Measurements from ENCODE around the gene ILDR2. TPM values are rescaled to one million over a fixed set of nuclear protein-coding genes. Genes with fewer than 3 reads are reported as not detected.
A peak's percentile ranks its signal among the peaks of the same experiment; 100 is the strongest.

The ILDR2 gene
- total and polyA plus RNA-seq, 9 of the 15 experiments (the other 6 are each of a cell fraction or from before 2014, with no cell fraction given), result 0.03 to 0.31 (median 0.18) TPM; not detected in 2

DNA sequence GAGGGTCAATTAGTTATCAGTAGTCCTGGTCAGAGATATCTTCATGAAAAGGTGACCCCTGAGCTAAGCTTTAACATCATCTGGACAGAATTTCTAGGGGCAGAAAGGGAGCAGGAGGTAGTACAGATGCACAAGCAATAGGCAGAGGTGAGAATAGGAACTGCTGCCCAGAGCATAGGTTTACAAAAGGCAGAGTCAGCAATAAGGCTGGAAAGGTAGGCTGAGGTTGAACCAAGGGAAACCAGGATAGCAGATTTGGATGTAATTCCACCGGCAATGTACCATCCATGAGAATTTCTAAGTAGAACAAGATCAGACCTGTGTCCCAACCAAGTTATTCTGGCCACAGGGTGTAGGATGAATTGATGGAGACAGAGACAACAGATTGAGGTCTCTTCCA, 6.2 kb upstream of the ILDR2 start (continued):
- TF ChIP-seq, protein P1, sequence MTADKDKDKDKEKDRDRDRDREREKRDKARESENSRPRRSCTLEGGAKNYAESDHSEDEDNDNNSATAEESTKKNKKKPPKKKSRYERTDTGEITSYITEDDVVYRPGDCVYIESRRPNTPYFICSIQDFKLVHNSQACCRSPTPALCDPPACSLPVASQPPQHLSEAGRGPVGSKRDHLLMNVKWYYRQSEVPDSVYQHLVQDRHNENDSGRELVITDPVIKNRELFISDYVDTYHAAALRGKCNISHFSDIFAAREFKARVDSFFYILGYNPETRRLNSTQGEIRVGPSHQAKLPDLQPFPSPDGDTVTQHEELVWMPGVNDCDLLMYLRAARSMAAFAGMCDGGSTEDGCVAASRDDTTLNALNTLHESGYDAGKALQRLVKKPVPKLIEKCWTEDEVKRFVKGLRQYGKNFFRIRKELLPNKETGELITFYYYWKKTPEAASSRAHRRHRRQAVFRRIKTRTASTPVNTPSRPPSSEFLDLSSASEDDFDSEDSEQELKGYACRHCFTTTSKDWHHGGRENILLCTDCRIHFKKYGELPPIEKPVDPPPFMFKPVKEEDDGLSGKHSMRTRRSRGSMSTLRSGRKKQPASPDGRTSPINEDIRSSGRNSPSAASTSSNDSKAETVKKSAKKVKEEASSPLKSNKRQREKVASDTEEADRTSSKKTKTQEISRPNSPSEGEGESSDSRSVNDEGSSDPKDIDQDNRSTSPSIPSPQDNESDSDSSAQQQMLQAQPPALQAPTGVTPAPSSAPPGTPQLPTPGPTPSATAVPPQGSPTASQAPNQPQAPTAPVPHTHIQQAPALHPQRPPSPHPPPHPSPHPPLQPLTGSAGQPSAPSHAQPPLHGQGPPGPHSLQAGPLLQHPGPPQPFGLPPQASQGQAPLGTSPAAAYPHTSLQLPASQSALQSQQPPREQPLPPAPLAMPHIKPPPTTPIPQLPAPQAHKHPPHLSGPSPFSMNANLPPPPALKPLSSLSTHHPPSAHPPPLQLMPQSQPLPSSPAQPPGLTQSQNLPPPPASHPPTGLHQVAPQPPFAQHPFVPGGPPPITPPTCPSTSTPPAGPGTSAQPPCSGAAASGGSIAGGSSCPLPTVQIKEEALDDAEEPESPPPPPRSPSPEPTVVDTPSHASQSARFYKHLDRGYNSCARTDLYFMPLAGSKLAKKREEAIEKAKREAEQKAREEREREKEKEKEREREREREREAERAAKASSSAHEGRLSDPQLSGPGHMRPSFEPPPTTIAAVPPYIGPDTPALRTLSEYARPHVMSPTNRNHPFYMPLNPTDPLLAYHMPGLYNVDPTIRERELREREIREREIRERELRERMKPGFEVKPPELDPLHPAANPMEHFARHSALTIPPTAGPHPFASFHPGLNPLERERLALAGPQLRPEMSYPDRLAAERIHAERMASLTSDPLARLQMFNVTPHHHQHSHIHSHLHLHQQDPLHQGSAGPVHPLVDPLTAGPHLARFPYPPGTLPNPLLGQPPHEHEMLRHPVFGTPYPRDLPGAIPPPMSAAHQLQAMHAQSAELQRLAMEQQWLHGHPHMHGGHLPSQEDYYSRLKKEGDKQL (CRISPR knock-in tag; IDR thresholded peaks at IDR 0.05; ENCODE audit: borderline replicate concordance), result no peak
- TF ChIP-seq C11orf30 (IDR thresholded peaks at IDR 0.05; ENCODE audit: low read depth), result peak; percentile 39; the same call in 1 of the 2 replicates
- no peak for TF ChIP-seq NBN (IDR thresholded peaks at IDR 0.05; ENCODE audit: low read depth)
- TF ChIP-seq MLLT1 (IDR thresholded peaks at IDR 0.05), result no peak
- TF ChIP-seq KLF13 (tag; IDR thresholded peaks at IDR 0.05; ENCODE audit: borderline replicate concordance, low read depth), result no peak
- no peak for TF ChIP-seq ZNF696 (CRISPR knock-in tag; conservative IDR thresholded peaks at IDR 0.05)
- TF ChIP-seq, protein P2, sequence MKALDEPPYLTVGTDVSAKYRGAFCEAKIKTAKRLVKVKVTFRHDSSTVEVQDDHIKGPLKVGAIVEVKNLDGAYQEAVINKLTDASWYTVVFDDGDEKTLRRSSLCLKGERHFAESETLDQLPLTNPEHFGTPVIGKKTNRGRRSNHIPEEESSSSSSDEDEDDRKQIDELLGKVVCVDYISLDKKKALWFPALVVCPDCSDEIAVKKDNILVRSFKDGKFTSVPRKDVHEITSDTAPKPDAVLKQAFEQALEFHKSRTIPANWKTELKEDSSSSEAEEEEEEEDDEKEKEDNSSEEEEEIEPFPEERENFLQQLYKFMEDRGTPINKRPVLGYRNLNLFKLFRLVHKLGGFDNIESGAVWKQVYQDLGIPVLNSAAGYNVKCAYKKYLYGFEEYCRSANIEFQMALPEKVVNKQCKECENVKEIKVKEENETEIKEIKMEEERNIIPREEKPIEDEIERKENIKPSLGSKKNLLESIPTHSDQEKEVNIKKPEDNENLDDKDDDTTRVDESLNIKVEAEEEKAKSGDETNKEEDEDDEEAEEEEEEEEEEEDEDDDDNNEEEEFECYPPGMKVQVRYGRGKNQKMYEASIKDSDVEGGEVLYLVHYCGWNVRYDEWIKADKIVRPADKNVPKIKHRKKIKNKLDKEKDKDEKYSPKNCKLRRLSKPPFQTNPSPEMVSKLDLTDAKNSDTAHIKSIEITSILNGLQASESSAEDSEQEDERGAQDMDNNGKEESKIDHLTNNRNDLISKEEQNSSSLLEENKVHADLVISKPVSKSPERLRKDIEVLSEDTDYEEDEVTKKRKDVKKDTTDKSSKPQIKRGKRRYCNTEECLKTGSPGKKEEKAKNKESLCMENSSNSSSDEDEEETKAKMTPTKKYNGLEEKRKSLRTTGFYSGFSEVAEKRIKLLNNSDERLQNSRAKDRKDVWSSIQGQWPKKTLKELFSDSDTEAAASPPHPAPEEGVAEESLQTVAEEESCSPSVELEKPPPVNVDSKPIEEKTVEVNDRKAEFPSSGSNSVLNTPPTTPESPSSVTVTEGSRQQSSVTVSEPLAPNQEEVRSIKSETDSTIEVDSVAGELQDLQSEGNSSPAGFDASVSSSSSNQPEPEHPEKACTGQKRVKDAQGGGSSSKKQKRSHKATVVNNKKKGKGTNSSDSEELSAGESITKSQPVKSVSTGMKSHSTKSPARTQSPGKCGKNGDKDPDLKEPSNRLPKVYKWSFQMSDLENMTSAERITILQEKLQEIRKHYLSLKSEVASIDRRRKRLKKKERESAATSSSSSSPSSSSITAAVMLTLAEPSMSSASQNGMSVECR (CRISPR knock-in tag; IDR thresholded peaks at IDR 0.05), result no peak
- TF ChIP-seq, protein P3, sequence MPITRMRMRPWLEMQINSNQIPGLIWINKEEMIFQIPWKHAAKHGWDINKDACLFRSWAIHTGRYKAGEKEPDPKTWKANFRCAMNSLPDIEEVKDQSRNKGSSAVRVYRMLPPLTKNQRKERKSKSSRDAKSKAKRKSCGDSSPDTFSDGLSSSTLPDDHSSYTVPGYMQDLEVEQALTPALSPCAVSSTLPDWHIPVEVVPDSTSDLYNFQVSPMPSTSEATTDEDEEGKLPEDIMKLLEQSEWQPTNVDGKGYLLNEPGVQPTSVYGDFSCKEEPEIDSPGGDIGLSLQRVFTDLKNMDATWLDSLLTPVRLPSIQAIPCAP (CRISPR knock-in tag; IDR thresholded peaks at IDR 0.05; ENCODE audit: borderline replicate concordance), result no peak
- no peak for TF ChIP-seq GTF2B (IDR thresholded peaks at IDR 0.05; ENCODE audit: extremely low read depth, insufficient read length)

All from K562 (cell line).